CD14-positive monocyte (primary cell): Measurements from ENCODE around the gene MT3. TPM values are rescaled to one million over a fixed set of nuclear protein-coding genes. Genes with fewer than 3 reads are reported as not detected.

Experiments used
- DNase-seq, 3 donors: peaks; one replicate each; pipeline ENCODE4 v3.0.0-alpha.2; 2011 to 2022
- H2AFZ ChIP-seq: 2 replicates; pipeline ENCODE4 v1.6.0; 2012; ENCODE audit warnings: mild to moderate bottlenecking, low read depth, low read length, inconsistent platforms; ENCODE audit not compliant: insufficient read depth, poor library complexity, severe bottlenecking
- H3K27ac ChIP-seq, 2 donors: 1 replicate in 1 of 2; 2 replicates in 1 of 2; pipeline ENCODE4 v1.5.1; 2012 to 2013; ENCODE audit warnings: low read length in 2 of 2, control low read depth in 1 of 2, inconsistent platforms in 1 of 2, low read depth in 1 of 2, mild to moderate bottlenecking in 1 of 2
- H3K27me3 ChIP-seq, 2 donors: one replicate each; pipeline versions ENCODE4 v1.6.0 to v1.6.1; 2011 to 2013; ENCODE audit warnings: low read length in 2 of 2; ENCODE audit not compliant: control insufficient read depth in 2 of 2, insufficient read depth in 2 of 2
- H3K36me3 ChIP-seq, 2 donors: replicated peaks in 1 of 2; 1 replicate in 1 of 2; 2 replicates in 1 of 2; pipeline versions ENCODE4 v1.5.1 to v1.6.1; 2012 to 2013; ENCODE audit warnings: low read length in 2 of 2, control low read depth in 1 of 2, inconsistent platforms in 1 of 2, mild to moderate bottlenecking in 1 of 2; ENCODE audit not compliant: insufficient read depth in 2 of 2, control insufficient read depth in 1 of 2
- H3K4me1 ChIP-seq, 2 donors: 1 replicate in 1 of 2; 2 replicates in 1 of 2; pipeline versions ENCODE4 v1.5.1 to v1.6.1; 2012 to 2013; ENCODE audit warnings: low read length in 2 of 2, control low read depth in 1 of 2, inconsistent platforms in 1 of 2, mild to moderate bottlenecking in 1 of 2, moderate library complexity in 1 of 2; ENCODE audit not compliant: insufficient read depth in 2 of 2, control insufficient read depth in 1 of 2
- H3K4me2 ChIP-seq: replicated peaks from 2 replicates; pipeline ENCODE3; 2012; ENCODE audit warnings: low read length, moderate library complexity, mild to moderate bottlenecking; ENCODE audit not compliant: poor library complexity, severe bottlenecking; ENCODE audit errors: extremely low read depth
- H3K4me3 ChIP-seq, 3 experiments: fragments of 200-600 bp in 1 of 3; sonication (generic) in 1 of 3; replicated peaks in 1 of 3; 1 replicate in 2 of 3; 2 replicates in 1 of 3; pipeline ENCODE4 v1.5.1; 2011 to 2013; ENCODE audit warnings: low read length in 3 of 3, mild to moderate bottlenecking in 3 of 3, control low read depth in 2 of 3, low read depth in 2 of 3, inconsistent platforms in 1 of 3, moderate library complexity in 1 of 3
- H3K79me2 ChIP-seq: 2 replicates; pipeline ENCODE4 v1.6.0; 2012; ENCODE audit warnings: mild to moderate bottlenecking, control low read depth, inconsistent platforms, low read length, moderate library complexity; ENCODE audit not compliant: insufficient read depth
- H3K9ac ChIP-seq: 2 replicates; pipeline ENCODE4 v1.6.0; 2017; ENCODE audit warnings: low read length, mild to moderate bottlenecking; ENCODE audit not compliant: insufficient read depth, poor library complexity, severe bottlenecking
- H3K9me3 ChIP-seq, 2 donors: replicated peaks in 1 of 2; 1 replicate in 1 of 2; 2 replicates in 1 of 2; pipeline versions ENCODE4 v1.5.1 to v1.6.1; 2012 to 2013; ENCODE audit warnings: low read length in 2 of 2, control low read depth in 1 of 2; ENCODE audit not compliant: control insufficient read depth in 1 of 2, insufficient read depth in 1 of 2
- H4K20me1 ChIP-seq: 2 replicates; pipeline ENCODE4 v1.6.0; 2012; ENCODE audit warnings: mild to moderate bottlenecking, low read length, control low read depth, moderate library complexity; ENCODE audit not compliant: insufficient read depth
- H3K27ac Mint-ChIP-seq, 7 donors: one replicate each; pipeline ENCODE4 v1.8.0; 2020; ENCODE audit warnings: mild to moderate bottlenecking in 7 of 7, mixed read lengths in 7 of 7, moderate library complexity in 6 of 7, inconsistent platforms in 2 of 7
- H3K27me3 Mint-ChIP-seq, 3 donors: one replicate each; pipeline ENCODE4 v1.8.0; 2021 to 2022; ENCODE audit warnings: low read depth in 3 of 3, mild to moderate bottlenecking in 3 of 3, mixed read lengths in 3 of 3, moderate library complexity in 3 of 3, inconsistent platforms in 1 of 3
- H3K36me3 Mint-ChIP-seq, 2 donors: one replicate each; pipeline ENCODE4 v1.8.0; 2020; ENCODE audit warnings: mixed read lengths in 2 of 2, inconsistent platforms in 1 of 2, mild to moderate bottlenecking in 1 of 2
- H3K4me1 Mint-ChIP-seq: one replicate; pipeline ENCODE4 v1.8.0; 2020; ENCODE audit warnings: mild to moderate bottlenecking, mixed read lengths
- H3K4me3 Mint-ChIP-seq, 2 donors: one replicate each; pipeline ENCODE4 v1.8.0; 2020; ENCODE audit warnings: mild to moderate bottlenecking in 2 of 2, mixed read lengths in 2 of 2, moderate library complexity in 1 of 2
- H3K9me3 Mint-ChIP-seq, 7 donors: one replicate each; pipeline ENCODE4 v1.8.0; 2020 to 2022; ENCODE audit warnings: mixed read lengths in 7 of 7, mild to moderate bottlenecking in 6 of 7, moderate library complexity in 6 of 7, inconsistent platforms in 2 of 7
- WGBS: methylation state at CpG from one replicate; pipeline ENCODE4 v1.1.5; 2013; ENCODE audit warnings: missing lambda C conversion rate; ENCODE audit not compliant: insufficient coverage; 5-methylcytosine and 5-hydroxymethylcytosine counted together
- intact Hi-C, 2 donors: fragments of 100-400 bp; cut with micrococcal nuclease; formaldehyde crosslinking; loops; one replicate each; pipeline versions ENCODE4 v1.15.0 to v1.15.1; 2023
- polyA plus RNA-seq, 3 donors: library from polyadenylated mRNA; depleted of rRNA in 1 of 3; unstranded in 2 of 3; stranded (reverse) in 1 of 3; fragments of 300-500 nt in 2 of 3; fragments of >200 nt in 1 of 3; fragmentation: Illumina TruSeq in 2 of 3; gene quantifications; 1 replicate in 2 of 3; 2 replicates in 1 of 3; pipeline ENCODE4 v1.2.3, GENCODE V29; 2012 to 2021
- TF ChIP-seq, protein P1 (sequence below): fragments of 200-600 bp; IDR thresholded peaks from one replicate; pipeline ENCODE4 v1.8.0; 2022; ENCODE audit warnings: antibody characterized with exemption, mild to moderate bottlenecking

The MT3 gene
- polyA plus RNA-seq, 3 donors = not detected

DNA sequence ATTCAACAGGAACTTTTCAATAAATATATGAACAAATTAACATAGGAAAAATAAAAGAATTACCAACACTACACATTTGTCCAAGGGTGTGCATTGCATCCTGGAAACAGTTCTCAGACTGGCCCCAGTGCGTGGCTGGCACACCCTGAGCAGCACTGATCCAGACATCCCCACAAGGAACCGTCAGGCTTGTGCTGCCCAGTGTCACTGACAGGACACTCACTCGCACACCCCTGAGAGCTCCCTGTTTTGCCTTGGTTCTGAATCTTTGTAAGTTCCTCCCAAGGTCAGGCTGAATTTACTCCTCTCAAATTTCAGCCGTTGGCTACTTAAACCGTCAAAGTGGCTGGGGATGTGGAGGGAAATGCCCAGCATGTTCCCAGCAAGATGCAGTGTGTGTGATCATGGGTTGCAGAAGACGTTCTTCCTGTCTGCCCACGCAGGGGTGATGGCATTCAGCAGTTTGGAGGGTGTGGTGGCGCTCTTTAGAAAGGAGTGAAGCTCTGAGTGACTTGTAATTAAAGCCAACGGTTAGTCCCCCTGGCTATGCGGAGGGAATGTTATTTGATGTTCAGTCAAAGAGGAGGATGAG lies 20.8 kb downstream of the MT3 start:
- H3K27ac Mint-ChIP-seq = peak overlapping the region; percentile 87 to 96 (median 94)
- peak overlapping the region; percentile 61 for H2AFZ ChIP-seq
- peak overlapping the region; percentile 87 for H3K4me2 ChIP-seq
- TF ChIP-seq, protein P1, sequence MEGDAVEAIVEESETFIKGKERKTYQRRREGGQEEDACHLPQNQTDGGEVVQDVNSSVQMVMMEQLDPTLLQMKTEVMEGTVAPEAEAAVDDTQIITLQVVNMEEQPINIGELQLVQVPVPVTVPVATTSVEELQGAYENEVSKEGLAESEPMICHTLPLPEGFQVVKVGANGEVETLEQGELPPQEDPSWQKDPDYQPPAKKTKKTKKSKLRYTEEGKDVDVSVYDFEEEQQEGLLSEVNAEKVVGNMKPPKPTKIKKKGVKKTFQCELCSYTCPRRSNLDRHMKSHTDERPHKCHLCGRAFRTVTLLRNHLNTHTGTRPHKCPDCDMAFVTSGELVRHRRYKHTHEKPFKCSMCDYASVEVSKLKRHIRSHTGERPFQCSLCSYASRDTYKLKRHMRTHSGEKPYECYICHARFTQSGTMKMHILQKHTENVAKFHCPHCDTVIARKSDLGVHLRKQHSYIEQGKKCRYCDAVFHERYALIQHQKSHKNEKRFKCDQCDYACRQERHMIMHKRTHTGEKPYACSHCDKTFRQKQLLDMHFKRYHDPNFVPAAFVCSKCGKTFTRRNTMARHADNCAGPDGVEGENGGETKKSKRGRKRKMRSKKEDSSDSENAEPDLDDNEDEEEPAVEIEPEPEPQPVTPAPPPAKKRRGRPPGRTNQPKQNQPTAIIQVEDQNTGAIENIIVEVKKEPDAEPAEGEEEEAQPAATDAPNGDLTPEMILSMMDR = no peak
- H3K9ac ChIP-seq = peak overlapping the region; percentile 65
- H3K4me3 Mint-ChIP-seq = peak overlapping the region; percentile 87 to 94
- peak overlapping the region; percentile 87 to 97 (median 87) for H3K4me3 ChIP-seq
- H4K20me1 ChIP-seq = no peaks in the 10 kb centered on the region
- peaks cover 34 to 41% of the 10 kb centered on the region in 2 donors for H3K4me1 ChIP-seq
- peaks cover 0 to 1% of the 10 kb centered on the region in 2 donors for H3K27me3 ChIP-seq
- peak overlapping the region; percentile 81 to 93 for H3K27ac ChIP-seq
- peaks cover 4 to 7% (median 5%) of the 10 kb centered on the region in 3 donors for H3K27me3 Mint-ChIP-seq
- no peaks in the 10 kb centered on the region for H3K36me3 ChIP-seq
- WGBS = 38% methylated on average over 9 of the region's 10 CpGs
- intact Hi-C loops = no loop called here
- H3K9me3 ChIP-seq = no peaks in the 10 kb centered on the region
- peaks cover 0 to 3% (median 0%) of the 10 kb centered on the region in 7 donors for H3K9me3 Mint-ChIP-seq
- peaks cover 43% of the 10 kb centered on the region for H3K4me1 Mint-ChIP-seq
- peak in 2 of 3 donors; percentile 65 to 74 for DNase-seq
- no peaks in the 10 kb centered on the region for H3K36me3 Mint-ChIP-seq
- no peaks in the 10 kb centered on the region for H3K79me2 ChIP-seq

DNA sequence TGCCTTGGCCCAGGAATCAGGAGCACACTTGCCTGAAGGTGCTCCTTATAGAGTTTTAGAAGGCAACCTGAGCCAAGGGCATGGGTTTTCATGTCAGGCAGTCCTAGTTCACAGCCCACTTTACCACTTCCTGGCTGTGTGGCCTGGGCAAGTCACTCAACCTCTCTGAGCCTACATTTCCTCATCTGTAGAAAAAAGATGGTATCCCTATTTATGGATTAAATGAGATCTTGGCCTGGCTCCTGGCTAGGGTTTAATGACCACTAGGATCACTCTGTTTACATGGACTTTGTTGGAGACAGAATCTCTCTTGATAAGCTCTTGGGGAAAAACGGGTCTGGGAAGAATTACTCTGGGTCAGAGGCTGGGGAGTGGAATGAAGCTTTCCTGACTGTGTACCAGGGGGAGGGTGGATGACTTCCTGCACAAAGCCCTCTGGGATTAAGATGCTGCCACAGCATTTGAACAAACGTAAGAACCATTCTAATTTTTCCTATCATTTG lies 21.3 kb downstream of the MT3 start:
- peak overlapping the region in 1 of 3 experiments; percentile 97 for H3K4me3 ChIP-seq
- H3K36me3 ChIP-seq = no peaks in the 10 kb centered on the region
- 94% methylated on average over 2 of the region's 2 CpGs for WGBS
- TF ChIP-seq, protein P1 = no peak
- DNase-seq = peak in 1 of 3 donors; percentile 12
- no peaks in the 10 kb centered on the region for H4K20me1 ChIP-seq
- no peaks in the 10 kb centered on the region for H3K79me2 ChIP-seq
- peak overlapping the region; percentile 81 to 93 for H3K27ac ChIP-seq
- Mint-ChIP-seq H3K4me1 (peaks cover 43% of the 10 kb centered on the region), H3K36me3 (no peaks in the 10 kb centered on the region), H3K4me3 (peak overlapping the region in 1 of 2 donors; percentile 87), H3K27ac (peak overlapping the region; percentile 87 to 96 (median 94)), H3K27me3 (peaks cover 5 to 7% (median 5%) of the 10 kb centered on the region in 3 donors), H3K9me3 (peaks cover 0 to 3% (median 0%) of the 10 kb centered on the region in 7 donors)
- peak overlapping the region; percentile 87 for H3K4me2 ChIP-seq
- H3K4me1 ChIP-seq = peaks cover 34 to 41% of the 10 kb centered on the region in 2 donors
- H3K9ac ChIP-seq = no peak overlapping the region
- no peaks in the 10 kb centered on the region for H3K9me3 ChIP-seq
- peak overlapping the region; percentile 61 for H2AFZ ChIP-seq
- intact Hi-C loops = no loop called here
- H3K27me3 ChIP-seq = peaks cover 0 to 3% of the 10 kb centered on the region in 2 donors
